Hindlimb muscle (tissue), 1 donor: ENCODE data around the gene RPL26. TPM values are rescaled to one million over a fixed set of nuclear protein-coding genes. Genes with fewer than 3 reads are reported as not detected.

ENCODE experiments used
- polyA plus RNA-seq: library from polyadenylated mRNA; unstranded; fragments of 120-200 nt; gene quantifications from one replicate; pipeline ENCODE4 v1.2.1, GENCODE V29; 2013; ENCODE audit not compliant: insufficient read length

Gene RPL26
- polyA plus RNA-seq, 1 donor = 2,898 TPM

Other genes starting within 250 kb of the RPL26 start
- gene PER1, start 230.8 kb downstream of the RPL26 start, polyA plus RNA-seq = 72.6 TPM
- gene VAMP2, start 220.2 kb downstream of the RPL26 start, polyA plus RNA-seq = 68.4 TPM
- gene TMEM107, start 206.8 kb downstream of the RPL26 start, polyA plus RNA-seq = 5.5 TPM
- gene BORCS6, start 193.0 kb downstream of the RPL26 start, polyA plus RNA-seq = 5.5 TPM
- gene AURKB, start 172.6 kb downstream of the RPL26 start, polyA plus RNA-seq = 14.9 TPM
- gene CTC1, start 135.1 kb downstream of the RPL26 start, polyA plus RNA-seq = 19.5 TPM
- gene PFAS, start 133.9 kb downstream of the RPL26 start, polyA plus RNA-seq = 34.9 TPM
- gene RANGRF, start 94.5 kb downstream of the RPL26 start, polyA plus RNA-seq = 21.0 TPM
- gene SLC25A35, start 87.8 kb downstream of the RPL26 start, polyA plus RNA-seq = 1.5 TPM
- gene ARHGEF15, start 73.0 kb downstream of the RPL26 start, polyA plus RNA-seq = 14.8 TPM
- gene ODF4, start 43.4 kb downstream of the RPL26 start, polyA plus RNA-seq = not detected
- 0.09 TPM for gene RNF222, start 14.6 kb upstream of the RPL26 start, polyA plus RNA-seq
- 41.9 TPM for gene NDEL1, start 52.7 kb upstream of the RPL26 start, polyA plus RNA-seq
- gene MYH10, start 247.5 kb upstream of the RPL26 start, polyA plus RNA-seq = 56.8 TPM